Thyroid gland (tissue), 4 donors: Measurements from ENCODE around the gene IFTAP. TPM values are rescaled to one million over a fixed set of nuclear protein-coding genes. Genes with fewer than 3 reads are reported as not detected.

Experiments used
- DNase-seq, 2 donors: peaks; one replicate each; pipeline ENCODE4 v3.0.0-alpha.2; 2019
- H3K27ac ChIP-seq, 3 donors: fragments of 200-600 bp; sonication (generic); 1 replicate in 2 of 3; 2 replicates in 1 of 3; pipeline ENCODE4 v1.5.1; 2016 to 2019; ENCODE audit warnings: mild to moderate bottlenecking in 1 of 3, moderate library complexity in 1 of 3
- H3K27me3 ChIP-seq: fragments of 200-600 bp; sonication (generic); one replicate; pipeline ENCODE4 v1.5.1; 2019
- H3K36me3 ChIP-seq, 2 donors: fragments of 200-600 bp; sonication (generic); one replicate each; pipeline ENCODE4 v1.5.1; 2016 to 2019
- H3K4me1 ChIP-seq, 2 donors: fragments of 200-600 bp; sonication (generic); one replicate each; pipeline ENCODE4 v1.5.1; 2017 to 2019
- H3K4me3 ChIP-seq, 3 donors: fragments of 200-600 bp; sonication (generic); replicated peaks in 1 of 3; 1 replicate in 2 of 3; 2 replicates in 1 of 3; pipeline ENCODE4 v1.5.1; 2016; ENCODE audit warnings: mild to moderate bottlenecking in 1 of 3
- H3K9me3 ChIP-seq: fragments of 200-600 bp; sonication (generic); one replicate; pipeline ENCODE4 v1.5.1; 2017
- POLR2A ChIP-seq, 2 donors: fragments of 450-650 bp; IDR thresholded peaks; one replicate each; pipeline ENCODE4 v1.6.1; 2017; ENCODE audit warnings: antibody characterized with exemption in 2 of 2, mild to moderate bottlenecking in 2 of 2, moderate library complexity in 1 of 2
- WGBS, 2 donors: methylation state at CpG; one replicate each; pipeline ENCODE4 v1.1.5; 2017; 5-methylcytosine and 5-hydroxymethylcytosine counted together
- intact Hi-C: fragments of 100-400 bp; cut with DNase I; formaldehyde crosslinking; loops from one replicate; pipeline ENCODE4 v1.15.1; 2023
- total RNA-seq, 4 donors: library from RNA; depleted of rRNA; stranded (reverse); fragments of >200 nt; gene quantifications; one replicate each; pipeline ENCODE4 v1.2.3, GENCODE V29; 2016
- TF ChIP-seq, protein P1 (sequence below), 6 experiments: fragments of 200-600 bp in 3 of 6; fragments of 450-650 bp in 3 of 6; sonication (generic) in 3 of 6; IDR thresholded peaks; one replicate each; pipeline ENCODE4 v1.5.1; 2016 to 2019; ENCODE audit warnings: antibody characterized with exemption in 6 of 6, mild to moderate bottlenecking in 2 of 6, inconsistent platforms in 1 of 6, moderate library complexity in 1 of 6

Gene IFTAP
- total RNA-seq, 4 donors from 2014 or later, result 48.1 to 139 (median 99.0) TPM

DNA sequence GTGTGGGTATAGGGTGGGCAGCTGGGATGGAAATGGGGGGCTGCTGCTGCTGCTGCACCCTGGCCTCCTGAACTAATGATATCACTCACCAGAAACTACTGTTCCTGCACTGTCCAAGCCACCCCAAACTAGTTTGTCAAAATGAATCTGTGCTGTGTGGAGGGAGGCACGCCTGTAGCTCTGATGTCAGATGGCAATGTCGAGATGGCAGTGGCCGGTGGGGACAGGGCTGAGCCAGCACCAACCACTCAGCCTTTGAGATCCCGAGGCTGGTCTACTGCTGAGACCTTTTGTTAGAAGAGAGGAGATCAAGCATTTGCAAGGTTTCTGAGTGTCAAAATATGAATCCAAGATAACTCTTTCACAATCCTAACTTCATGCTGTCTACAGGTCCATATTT, 25.2 kb upstream of the IFTAP start:
- Histone ChIP-seq H3K27ac (no peak overlapping the region), H3K9me3 (no peaks in the 10 kb centered on the region), H3K4me3 (no peak overlapping the region), H3K4me1 (peaks cover under 1 to 16% of the 10 kb centered on the region in 2 donors), H3K27me3 (no peaks in the 10 kb centered on the region), H3K36me3 (no peaks in the 10 kb centered on the region)
- WGBS, 2 donors, result 75 to 83% methylated on average over 4 of the region's 4 CpGs
- DNase-seq, result no peak
- intact Hi-C loops, result loop anchor here (10.0 kb wide), 1 partner anchor 56 kb away; no protein-coding TSS in a partner anchor
- TF ChIP-seq, protein P1, sequence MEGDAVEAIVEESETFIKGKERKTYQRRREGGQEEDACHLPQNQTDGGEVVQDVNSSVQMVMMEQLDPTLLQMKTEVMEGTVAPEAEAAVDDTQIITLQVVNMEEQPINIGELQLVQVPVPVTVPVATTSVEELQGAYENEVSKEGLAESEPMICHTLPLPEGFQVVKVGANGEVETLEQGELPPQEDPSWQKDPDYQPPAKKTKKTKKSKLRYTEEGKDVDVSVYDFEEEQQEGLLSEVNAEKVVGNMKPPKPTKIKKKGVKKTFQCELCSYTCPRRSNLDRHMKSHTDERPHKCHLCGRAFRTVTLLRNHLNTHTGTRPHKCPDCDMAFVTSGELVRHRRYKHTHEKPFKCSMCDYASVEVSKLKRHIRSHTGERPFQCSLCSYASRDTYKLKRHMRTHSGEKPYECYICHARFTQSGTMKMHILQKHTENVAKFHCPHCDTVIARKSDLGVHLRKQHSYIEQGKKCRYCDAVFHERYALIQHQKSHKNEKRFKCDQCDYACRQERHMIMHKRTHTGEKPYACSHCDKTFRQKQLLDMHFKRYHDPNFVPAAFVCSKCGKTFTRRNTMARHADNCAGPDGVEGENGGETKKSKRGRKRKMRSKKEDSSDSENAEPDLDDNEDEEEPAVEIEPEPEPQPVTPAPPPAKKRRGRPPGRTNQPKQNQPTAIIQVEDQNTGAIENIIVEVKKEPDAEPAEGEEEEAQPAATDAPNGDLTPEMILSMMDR (IDR thresholded peaks at IDR 0.05), result no peak
- no peak for TF ChIP-seq POLR2A (IDR thresholded peaks at IDR 0.05)

DNA sequence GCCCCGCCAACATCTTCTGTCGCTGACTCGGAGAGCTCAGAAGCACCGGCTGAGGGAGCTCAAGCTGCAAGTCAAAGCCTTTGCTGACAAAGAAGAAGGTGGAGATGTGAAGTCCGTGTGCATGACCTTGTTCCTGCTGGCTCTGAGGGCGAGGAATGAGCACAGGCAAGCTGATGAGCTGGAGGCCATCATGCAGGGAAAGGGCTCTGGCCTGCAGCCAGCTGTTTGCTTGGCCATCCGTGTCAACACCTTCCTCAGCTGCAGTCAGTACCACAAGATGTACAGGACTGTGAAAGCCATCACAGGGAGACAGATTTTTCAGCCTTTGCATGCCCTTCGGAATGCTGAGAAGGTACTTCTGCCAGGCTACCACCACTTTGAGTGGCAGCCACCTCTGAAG, 19.8 kb upstream of the IFTAP start:
- H3K27ac ChIP-seq, result no peak overlapping the region
- DNase-seq, result peak; percentile 84 to 87
- TF ChIP-seq, protein P1 (IDR thresholded peaks at IDR 0.05), result no peak
- TF ChIP-seq POLR2A (IDR thresholded peaks at IDR 0.05), result no peak
- intact Hi-C loops, result no loop called here
- peaks cover 6% of the 10 kb centered on the region in 2 donors for H3K4me1 ChIP-seq
- H3K36me3 ChIP-seq, result no peaks in the 10 kb centered on the region
- no peaks in the 10 kb centered on the region for H3K9me3 ChIP-seq
- H3K27me3 ChIP-seq, result no peaks in the 10 kb centered on the region
- H3K4me3 ChIP-seq, result no peak overlapping the region
- 48 to 60% methylated on average over 8 of the region's 8 CpGs for WGBS, 2 donors

DNA sequence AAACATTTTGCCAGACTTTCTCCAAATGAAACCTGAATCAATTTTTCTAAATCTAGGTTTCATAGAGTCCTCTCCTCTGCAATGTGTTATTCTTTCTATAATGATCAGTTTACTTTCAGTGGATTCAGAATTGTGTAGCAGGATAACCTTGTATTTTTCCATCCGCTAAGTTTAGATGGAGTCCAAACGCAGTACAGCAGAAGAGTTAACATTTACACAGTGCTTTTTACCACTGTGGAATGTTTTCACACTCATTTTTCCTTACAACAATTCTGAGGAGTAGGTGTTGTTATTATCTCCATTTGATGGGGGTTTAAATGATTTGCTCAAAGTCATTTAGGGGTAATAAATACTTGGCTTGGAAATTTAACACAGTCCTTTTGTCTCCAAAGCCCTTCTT, 16.9 kb upstream of the IFTAP start:
- H3K4me3 ChIP-seq, result no peak overlapping the region
- intact Hi-C loops, result no loop called here
- H3K27ac ChIP-seq, result no peak overlapping the region
- TF ChIP-seq, protein P1 (IDR thresholded peaks at IDR 0.05), result no peak
- TF ChIP-seq POLR2A (IDR thresholded peaks at IDR 0.05), result no peak
- peaks cover 0 to 6% of the 10 kb centered on the region in 2 donors for H3K4me1 ChIP-seq
- H3K9me3 ChIP-seq, result no peaks in the 10 kb centered on the region
- no peaks in the 10 kb centered on the region for H3K36me3 ChIP-seq
- DNase-seq, result no peak
- 79 to 91% methylated on average over 2 of the region's 2 CpGs for WGBS, 2 donors
- H3K27me3 ChIP-seq, result no peaks in the 10 kb centered on the region

DNA sequence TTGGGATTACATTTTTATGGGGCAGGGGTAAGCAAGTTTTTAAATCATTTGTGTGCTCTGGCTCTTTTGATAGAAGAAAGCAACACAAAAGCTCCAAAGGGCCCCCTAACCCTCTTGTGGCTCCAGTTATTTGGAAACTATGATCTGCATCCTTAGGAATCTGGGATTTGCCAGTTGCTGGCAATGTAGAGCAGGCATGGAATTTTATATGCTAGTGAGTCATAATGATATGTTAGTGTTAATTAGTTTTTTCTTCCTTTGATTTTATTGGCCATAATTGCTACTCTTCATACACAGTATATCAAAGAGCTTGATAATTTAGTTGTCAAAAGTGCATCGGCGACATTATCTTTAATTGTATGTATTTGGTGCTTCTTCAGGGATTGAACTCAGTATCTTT, 16.4 kb upstream of the IFTAP start:
- peaks cover 0 to 6% of the 10 kb centered on the region in 2 donors for H3K4me1 ChIP-seq
- DNase-seq, result no peak
- no peaks in the 10 kb centered on the region for H3K9me3 ChIP-seq
- 92 to 99% methylated on average over 2 of the region's 2 CpGs for WGBS, 2 donors
- no peak overlapping the region for H3K27ac ChIP-seq
- TF ChIP-seq POLR2A (IDR thresholded peaks at IDR 0.05), result no peak
- TF ChIP-seq, protein P1 (IDR thresholded peaks at IDR 0.05), result no peak
- no peaks in the 10 kb centered on the region for H3K36me3 ChIP-seq
- H3K27me3 ChIP-seq, result no peaks in the 10 kb centered on the region
- H3K4me3 ChIP-seq, result no peak overlapping the region
- intact Hi-C loops, result no loop called here

DNA sequence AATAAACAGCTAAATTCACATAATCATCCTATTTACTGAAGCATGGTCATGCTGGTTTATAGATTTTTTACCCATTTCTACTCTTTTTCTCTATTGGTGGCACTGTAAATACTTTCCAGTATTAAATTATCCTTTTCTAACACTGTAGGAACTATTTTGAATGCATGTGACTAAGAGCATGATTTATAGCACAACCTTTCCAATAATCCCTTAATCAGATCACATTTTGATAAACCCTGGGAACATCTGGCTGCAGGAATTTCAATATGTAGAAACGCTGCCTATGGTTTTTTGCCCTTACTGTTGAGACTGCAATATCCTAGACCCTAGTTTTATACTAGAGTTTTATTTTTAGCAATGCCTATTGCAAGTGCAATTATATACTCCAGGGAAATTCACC, 15.8 kb upstream of the IFTAP start:
- H3K27ac ChIP-seq, result no peak overlapping the region
- H3K4me3 ChIP-seq, result no peak overlapping the region
- no peak for DNase-seq
- peaks cover 0 to 6% of the 10 kb centered on the region in 2 donors for H3K4me1 ChIP-seq
- TF ChIP-seq, protein P1 (IDR thresholded peaks at IDR 0.05), result no peak
- no peak for TF ChIP-seq POLR2A (IDR thresholded peaks at IDR 0.05)
- WGBS, 2 donors, result 71 to 81% methylated on average over 1 of the region's 1 CpG
- intact Hi-C loops, result no loop called here
- H3K36me3 ChIP-seq, result no peaks in the 10 kb centered on the region
- no peaks in the 10 kb centered on the region for H3K27me3 ChIP-seq
- no peaks in the 10 kb centered on the region for H3K9me3 ChIP-seq
